Spleen (tissue), 7 donors: ENCODE data around the gene PPP1R37.

Source experiments
- CTCF ChIP-seq, 11 experiments: fragments of 200-600 bp in 7 of 11; fragments of 450-650 bp in 4 of 11; sonication (generic) in 4 of 11; IDR thresholded peaks in 8 of 11; conservative IDR thresholded peaks in 3 of 11; 1 replicate in 7 of 11; 2 replicates in 4 of 11; pipeline versions ENCODE4 v1.4.0 to v1.8.0; 2016 to 2021; ENCODE audit warnings: antibody characterized with exemption in 11 of 11, inconsistent platforms in 4 of 11, mild to moderate bottlenecking in 1 of 11
- POLR2A ChIP-seq, 3 donors: fragments of 450-650 bp; IDR thresholded peaks; one replicate each; pipeline ENCODE4 v1.5.1; 2017; ENCODE audit warnings: antibody characterized with exemption in 3 of 3, mild to moderate bottlenecking in 1 of 3
- POLR2AphosphoS5 ChIP-seq, 3 donors: sonication (generic); formaldehyde crosslinking; IDR thresholded peaks; one replicate each; pipeline ENCODE4 v1.5.1; 2017; ENCODE audit warnings: antibody characterized with exemption in 3 of 3
- donor health status: DM: no; HTN: no; CAD: no; lungs with moderate emphysema.
- donor health status: DM: no; HTN: no; CAD: no.
- donor health status: DM: no; HTN: no; CAD: no.

DNA sequence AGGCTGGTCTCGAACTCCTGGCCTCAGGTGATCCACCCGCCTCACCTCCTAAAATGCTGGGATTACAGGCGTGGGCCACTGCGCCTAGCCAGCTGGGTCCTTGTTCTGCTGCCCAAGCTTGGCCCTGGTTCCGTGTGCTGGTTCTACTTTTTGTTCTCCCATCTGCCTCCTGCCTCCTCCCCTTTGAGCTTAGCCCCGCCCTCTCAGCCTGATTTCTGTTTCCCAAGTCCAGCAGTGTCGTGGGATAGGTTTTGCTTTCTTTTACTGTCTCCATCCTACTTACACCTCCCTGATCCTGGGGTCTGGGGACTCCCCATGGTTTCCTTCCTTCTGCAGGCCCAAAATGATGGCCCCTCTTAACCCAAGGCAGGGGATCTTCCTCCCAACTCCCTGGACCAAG lies 88.0 kb downstream of the PPP1R37 start:
- TF ChIP-seq CTCF (IDR thresholded peaks at IDR 0.05 in 8 of 11, conservative IDR thresholded peaks at IDR 0.05 in 3 of 11) (no peak), POLR2A (IDR thresholded peaks at IDR 0.05) (no peak), POLR2AphosphoS5 (IDR thresholded peaks at IDR 0.05) (no peak)
